ENCODE measurements around the gene ASTL.

The ASTL gene

DNA sequence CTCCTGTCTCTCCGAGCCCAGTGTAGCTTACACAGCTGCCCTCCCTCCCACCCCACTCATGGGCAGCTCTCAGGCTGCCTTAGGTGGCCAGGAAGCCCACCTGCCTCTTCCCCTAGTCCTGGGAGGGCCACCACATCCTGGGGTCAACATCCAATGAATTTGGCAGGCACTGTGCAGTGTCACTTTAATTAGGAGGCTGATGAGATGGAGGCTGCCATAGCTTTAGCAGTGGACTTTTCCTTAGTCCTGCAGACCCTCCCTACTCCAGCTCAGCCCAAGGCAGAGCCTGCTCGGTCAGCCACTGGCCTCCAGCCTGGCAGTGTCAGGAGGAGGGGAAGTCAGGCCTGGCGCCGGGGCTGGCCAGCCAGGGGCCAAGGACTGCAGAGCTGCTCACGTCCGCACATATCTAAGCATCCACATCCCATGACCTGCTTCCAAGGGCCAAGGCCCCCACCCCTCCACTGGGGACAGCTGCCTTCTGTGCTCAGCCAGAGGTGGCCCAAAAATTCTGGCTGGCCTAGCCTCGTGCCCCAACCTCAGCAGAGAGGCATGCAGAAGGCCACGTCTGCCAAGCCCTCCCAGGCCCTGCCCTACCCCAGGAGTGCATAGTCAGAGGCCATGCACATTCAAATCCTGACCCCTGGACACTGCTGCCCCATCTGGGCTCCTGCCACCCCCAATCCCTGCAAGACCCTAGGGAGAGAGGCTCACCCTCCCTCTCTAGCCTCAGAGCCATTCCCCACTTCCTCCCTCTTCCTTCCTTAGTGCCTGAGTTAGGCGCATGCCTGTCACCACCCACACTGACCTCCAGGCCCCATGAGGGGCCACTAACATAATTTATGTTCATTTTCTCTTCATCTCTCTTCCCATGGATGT lies 55.0 kb downstream of the ASTL start:
- DNase-seq (ENCODE audit: low spot score) = peak; percentile 15

DNA sequence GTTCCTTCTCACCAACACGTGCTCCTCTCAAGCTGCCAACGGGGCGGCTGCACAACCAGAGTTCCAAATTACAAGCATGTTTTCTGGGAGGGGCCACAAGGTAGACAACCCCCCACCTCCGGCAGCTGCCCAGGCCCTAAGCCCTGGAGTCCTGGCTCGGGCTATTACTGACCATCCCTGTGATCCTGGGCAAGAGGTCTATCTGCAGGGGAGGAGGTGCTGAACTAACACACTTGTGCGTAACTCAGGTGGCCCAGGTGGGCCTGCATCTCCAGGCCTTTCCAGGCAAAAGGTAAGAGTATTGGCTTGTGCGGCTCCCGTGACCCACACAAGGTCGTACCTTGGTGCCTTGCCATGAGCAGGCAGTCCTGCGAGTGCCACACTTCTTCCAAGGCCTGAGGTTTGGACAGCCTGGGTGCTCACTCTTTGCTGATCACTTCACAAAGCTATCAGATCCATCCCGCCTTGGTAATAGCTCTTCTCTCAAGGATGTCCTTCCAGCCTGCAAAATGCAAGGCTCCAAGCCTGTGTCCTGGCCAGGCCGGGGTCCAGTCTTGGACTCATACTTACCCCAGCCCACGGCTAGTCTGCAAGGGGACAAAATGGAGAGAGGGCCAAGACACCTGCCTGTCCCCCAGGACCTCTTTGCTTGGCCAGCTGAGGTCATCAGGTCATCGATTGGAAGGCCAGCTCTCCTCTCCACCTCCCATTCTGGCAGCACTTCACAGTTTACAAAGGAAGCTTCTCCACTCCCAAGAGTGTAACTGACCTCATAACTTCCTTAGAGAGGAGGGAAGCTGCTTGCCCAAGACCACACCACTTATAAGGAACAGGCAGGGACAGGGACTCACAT lies 55.9 kb downstream of the ASTL start:
- DNase-seq (ENCODE audit: low spot score) = peak; percentile 5

DNA sequence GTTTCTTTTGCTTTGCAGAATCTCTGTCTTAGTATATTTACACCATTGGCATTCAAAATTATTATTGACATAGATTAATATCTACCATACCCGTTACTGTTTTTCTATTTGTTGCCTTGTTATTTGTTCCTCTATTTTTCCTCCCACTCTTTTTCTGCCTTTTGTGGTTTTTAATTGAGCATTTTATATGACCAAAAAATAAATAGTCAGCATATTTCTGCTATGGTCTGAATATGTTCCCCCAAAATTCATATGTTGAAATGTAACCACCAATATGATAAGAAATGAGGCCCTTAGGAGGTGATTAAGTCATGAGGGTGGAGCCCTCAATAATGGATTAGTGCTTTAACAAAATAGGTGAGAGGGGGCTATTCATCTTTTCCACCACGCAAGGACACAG lies 57.3 kb downstream of the ASTL start:
- no peak for DNase-seq (ENCODE audit: low spot score)

DNA sequence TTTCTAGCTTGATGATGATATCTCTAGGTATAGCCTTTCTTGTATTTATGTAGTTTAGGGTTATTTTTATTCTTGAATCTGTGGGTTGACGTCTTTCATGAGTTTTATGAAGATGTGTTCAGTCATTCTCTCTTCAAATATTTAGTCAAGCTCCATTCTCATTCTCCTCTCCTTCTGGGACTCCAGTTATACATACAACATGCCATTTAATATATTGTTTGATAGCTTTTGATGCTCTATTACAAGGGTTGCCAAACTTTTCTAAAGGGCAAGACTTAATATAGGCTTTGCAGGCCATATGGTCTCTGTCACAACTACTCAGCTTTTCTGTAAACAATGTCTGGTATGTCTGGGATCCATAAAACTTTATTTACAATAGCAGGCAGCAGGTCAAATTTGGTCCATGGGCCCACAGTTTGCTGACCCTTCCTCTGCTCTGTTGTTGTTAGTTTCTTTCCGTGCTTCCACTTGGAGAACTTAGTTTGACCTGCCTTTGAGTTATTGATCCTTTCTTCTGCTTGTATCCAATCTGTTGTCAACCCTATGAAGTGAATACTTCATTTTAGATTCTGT lies 63.0 kb downstream of the ASTL start:
- no peak for DNase-seq (ENCODE audit: low spot score)

DNA sequence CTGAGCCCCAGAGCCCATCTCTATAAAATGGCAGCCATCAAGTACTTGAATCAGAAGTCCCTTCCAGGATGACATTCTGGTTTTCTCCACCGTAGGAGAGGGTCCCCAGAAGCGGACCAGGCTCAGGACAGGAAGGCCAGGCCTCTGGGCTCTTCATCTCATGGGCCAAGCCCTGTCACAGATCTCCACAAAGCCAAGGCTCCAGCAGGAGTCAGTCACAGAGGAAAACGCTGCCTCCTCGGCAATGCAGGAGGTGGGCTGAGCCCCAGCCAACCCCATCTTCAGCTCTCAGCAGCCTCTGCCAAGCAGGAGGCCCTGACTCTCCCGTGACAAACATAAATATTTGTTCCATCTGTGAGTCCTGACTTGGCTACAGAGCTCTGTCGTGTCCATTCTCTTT lies 64.1 kb downstream of the ASTL start:
- peak; percentile 1 for DNase-seq (ENCODE audit: low spot score)

DNA sequence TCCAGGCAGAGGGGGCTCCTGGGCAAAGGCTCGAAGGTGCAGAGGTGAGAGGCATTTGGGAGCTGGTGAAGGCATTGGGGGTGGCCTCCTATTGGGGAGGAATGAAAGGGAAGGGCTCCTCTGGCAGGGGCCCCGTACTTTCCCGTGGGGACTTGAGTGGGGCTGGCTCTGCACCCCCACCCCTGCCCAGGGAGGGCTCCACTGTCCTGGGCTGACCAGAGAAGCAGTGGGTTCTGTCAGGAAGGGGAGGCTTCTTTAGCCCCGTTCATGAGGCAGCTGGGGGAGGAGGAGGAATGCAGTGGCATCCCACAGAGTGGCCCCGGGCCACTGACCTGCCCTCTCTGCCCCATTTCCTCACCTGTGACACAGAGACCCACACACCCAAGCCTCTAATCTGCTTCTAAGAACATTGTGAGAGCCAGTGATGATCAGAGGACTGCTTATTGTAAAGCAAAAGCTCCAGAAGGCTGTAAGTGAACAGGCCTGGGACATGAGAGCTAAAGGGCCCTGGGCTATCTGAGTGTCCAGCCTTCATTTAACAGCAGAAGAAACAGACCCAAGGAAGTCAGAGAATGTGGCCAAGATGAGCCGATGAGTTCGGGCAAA lies 65.0 kb downstream of the ASTL start:
- peak; percentile 3 for DNase-seq (ENCODE audit: low spot score)
